ENCODE measurements around the gene SYT4. TPM values are rescaled to one million over a fixed set of nuclear protein-coding genes. Genes with fewer than 3 reads are reported as not detected.

SYT4 gene
- total and polyA plus RNA-seq, 2 of the 8 experiments (the other 6 are each of a cell fraction or from before 2014, with no cell fraction given), result 2.4 to 10.2 TPM

DNA sequence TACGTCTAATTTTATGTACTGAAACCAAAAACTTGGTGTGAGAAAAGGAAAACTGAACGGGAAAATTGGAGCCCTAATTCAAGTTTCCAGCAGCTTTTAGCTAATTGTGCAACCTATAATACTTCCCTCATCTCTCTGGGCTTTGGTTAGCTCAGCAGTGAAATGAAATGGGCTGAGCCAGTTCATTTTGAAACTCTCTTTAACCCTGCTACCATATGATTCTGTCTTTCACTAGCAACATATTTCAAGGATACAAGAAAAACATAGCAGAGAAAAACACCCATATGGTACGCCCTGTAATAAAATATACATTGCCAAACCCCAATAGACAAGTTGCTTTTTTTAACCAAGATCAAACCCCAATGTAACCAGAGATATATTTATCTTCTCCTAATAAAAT is 799 bp downstream of the SYT4 start (continued):
- TF ChIP-seq, protein P1, sequence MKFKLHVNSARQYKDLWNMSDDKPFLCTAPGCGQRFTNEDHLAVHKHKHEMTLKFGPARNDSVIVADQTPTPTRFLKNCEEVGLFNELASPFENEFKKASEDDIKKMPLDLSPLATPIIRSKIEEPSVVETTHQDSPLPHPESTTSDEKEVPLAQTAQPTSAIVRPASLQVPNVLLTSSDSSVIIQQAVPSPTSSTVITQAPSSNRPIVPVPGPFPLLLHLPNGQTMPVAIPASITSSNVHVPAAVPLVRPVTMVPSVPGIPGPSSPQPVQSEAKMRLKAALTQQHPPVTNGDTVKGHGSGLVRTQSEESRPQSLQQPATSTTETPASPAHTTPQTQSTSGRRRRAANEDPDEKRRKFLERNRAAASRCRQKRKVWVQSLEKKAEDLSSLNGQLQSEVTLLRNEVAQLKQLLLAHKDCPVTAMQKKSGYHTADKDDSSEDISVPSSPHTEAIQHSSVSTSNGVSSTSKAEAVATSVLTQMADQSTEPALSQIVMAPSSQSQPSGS (IDR thresholded peaks at IDR 0.05; ENCODE audit: low read length), result no peak
- TF ChIP-seq, protein P2, sequence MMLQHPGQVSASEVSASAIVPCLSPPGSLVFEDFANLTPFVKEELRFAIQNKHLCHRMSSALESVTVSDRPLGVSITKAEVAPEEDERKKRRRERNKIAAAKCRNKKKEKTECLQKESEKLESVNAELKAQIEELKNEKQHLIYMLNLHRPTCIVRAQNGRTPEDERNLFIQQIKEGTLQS (IDR thresholded peaks at IDR 0.05; ENCODE audit: insufficient read depth, low read depth, low read length), result no peak
- no peak for TF ChIP-seq CREB1 (IDR thresholded peaks at IDR 0.05)
- TF ChIP-seq CEBPB (IDR thresholded peaks at IDR 0.05; ENCODE audit: low read depth, low read length), result no peak

All from H1 (cell line).